Measurements from ENCODE around the gene BOK.
"Not testable (repeated sequence)": the region's sequence is repeated elsewhere in the genome, so short reads cannot be mapped to it uniquely, and the experiment has no call there.

BOK gene

DNA sequence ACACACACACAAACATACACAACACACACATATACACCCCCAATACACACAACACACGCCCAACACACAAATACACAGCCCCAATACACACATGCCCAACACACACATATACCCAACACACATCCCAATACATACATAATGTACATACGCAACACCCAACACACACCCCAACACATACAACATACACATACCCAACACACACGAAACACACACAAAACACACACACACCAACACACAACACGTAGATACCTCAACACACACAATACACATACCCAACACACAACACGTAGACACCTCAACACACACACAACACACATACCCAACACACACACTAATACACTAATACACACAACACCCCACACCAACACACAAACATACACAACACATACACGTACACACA lies 41.2 kb upstream of the BOK start:
- no peak for DNase-seq (ENCODE audit: extremely low read depth, low read depth)
- TF ChIP-seq, protein P1, sequence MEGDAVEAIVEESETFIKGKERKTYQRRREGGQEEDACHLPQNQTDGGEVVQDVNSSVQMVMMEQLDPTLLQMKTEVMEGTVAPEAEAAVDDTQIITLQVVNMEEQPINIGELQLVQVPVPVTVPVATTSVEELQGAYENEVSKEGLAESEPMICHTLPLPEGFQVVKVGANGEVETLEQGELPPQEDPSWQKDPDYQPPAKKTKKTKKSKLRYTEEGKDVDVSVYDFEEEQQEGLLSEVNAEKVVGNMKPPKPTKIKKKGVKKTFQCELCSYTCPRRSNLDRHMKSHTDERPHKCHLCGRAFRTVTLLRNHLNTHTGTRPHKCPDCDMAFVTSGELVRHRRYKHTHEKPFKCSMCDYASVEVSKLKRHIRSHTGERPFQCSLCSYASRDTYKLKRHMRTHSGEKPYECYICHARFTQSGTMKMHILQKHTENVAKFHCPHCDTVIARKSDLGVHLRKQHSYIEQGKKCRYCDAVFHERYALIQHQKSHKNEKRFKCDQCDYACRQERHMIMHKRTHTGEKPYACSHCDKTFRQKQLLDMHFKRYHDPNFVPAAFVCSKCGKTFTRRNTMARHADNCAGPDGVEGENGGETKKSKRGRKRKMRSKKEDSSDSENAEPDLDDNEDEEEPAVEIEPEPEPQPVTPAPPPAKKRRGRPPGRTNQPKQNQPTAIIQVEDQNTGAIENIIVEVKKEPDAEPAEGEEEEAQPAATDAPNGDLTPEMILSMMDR (IDR thresholded peaks at IDR 0.05; ENCODE audit: low read depth, low read length, missing control alignments), result no peak
- no peak overlapping the region for H3K4me3 ChIP-seq (replicated peaks; ENCODE audit: low read depth, low read length)

DNA sequence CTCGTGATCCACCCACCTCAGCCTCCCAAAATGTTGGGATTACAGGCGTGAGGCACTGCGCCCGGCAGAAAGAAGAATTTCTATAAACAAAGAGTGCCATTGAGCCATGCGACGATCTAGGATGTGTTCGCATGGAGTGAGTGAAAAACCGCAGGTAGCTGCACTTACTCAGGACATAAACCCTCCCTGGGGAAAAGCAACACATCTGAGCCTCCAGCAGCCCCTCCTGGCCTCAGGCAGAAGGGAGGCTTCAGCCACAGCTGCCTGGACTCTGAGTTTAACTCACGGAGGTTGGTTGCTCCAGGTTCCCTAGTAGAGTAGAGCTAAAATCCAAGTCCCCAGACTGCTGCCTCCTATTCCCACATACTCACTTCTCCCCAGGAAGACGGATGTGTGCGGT lies 38.9 kb upstream of the BOK start:
- no peak for DNase-seq (ENCODE audit: extremely low read depth, low read depth)
- TF ChIP-seq, protein P1 (IDR thresholded peaks at IDR 0.05; ENCODE audit: low read depth, low read length, missing control alignments), result no peak
- no peak overlapping the region for H3K4me3 ChIP-seq (replicated peaks; ENCODE audit: low read depth, low read length)

DNA sequence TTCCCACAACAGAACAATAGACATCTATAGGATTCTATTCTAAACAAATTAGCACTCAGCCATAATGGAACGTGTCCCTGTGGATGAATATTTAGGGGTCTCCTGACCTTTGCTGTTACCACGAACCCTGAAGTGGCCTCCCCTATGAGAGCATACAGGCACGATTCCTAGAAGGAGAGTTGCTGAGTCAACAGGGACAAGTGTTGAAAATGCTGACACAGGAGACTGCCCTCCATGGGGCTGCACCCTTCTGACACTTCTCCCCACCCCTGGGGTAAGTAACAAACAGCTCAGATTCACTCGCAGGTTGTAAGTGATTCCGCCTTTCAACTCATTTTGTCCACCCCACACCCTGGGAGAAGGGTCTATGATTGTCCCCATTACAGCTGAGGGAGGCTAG lies 36.1 kb upstream of the BOK start:
- TF ChIP-seq, protein P1 (IDR thresholded peaks at IDR 0.05; ENCODE audit: low read depth, low read length, missing control alignments), result no peak

DNA sequence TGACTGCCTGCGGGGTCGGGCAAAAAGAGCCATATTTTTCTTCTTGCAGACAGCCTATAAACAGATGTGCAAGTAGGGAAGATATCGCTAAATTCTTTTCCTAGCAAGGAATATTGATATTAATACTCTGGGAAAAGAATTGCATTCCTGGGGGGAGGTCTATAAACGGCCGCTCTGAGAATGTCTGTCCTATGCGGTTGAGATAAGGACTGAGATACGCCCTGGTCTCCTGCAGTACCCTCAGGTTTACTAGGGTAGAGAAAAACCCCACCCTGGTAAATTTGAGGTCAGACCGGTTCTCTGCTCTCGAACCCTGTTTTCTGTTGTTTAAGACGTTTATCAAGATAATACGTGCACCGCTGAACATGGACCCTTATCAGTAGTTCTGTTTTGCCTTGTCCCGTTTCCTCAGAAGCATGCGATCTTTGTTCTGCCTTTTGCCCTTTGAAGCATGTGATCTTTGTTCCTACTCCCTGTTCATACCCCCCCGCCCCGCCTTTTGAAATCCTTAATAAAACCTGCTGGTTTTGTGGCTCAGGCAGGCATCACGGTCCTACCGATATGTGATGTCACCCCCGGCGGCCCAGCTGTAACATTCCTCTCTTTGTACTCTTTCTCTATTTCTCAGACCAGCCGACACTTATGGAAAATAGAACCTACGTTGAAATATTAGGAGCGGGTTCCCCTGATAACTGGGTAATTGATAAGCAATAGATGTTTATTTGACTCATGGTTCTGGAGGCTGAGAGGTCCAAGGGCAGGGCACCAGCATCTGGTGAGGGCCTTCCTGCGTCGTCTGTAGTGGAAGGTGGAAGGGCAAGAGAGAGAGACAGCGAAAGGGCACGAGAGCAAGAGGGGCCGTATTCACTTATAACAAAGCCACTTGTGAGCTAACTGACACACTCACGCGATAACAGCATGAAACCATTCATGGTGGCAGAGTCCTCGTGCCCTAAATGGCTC lies 32.4 kb upstream of the BOK start:
- DNase-seq (ENCODE audit: extremely low read depth, low read depth); H3K4me3 ChIP-seq (replicated peaks; ENCODE audit: low read depth, low read length): not testable (repeated sequence)

More for the DNA sequence above, 36.1 kb upstream of the BOK start:
- DNase-seq (ENCODE audit: extremely low read depth, low read depth), result no peak
- H3K4me3 ChIP-seq (replicated peaks; ENCODE audit: low read depth, low read length), result no peak overlapping the region

DNA sequence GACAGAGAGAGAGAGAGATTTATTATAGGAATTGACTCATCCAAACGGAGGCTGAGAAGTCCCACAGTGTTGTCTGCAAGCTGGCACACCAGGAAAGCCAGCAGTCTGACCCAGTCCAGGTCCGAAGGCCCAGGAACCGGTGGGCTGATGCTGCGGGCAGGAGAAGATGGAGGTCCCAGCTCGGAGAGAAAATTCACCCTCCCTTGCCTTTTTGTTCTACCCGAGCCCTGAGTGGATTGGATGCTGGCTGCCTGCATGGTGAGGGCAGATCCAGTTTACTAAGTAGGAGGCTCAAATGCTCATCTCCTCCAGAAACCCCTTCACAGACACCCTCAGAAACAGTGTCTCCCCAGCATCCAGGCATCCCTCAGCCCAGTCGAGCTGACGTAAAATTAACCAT lies 28.0 kb upstream of the BOK start:
- no peak for DNase-seq (ENCODE audit: extremely low read depth, low read depth)
- H3K4me3 ChIP-seq (replicated peaks; ENCODE audit: low read depth, low read length), result no peak overlapping the region
- TF ChIP-seq, protein P1 (IDR thresholded peaks at IDR 0.05; ENCODE audit: low read depth, low read length, missing control alignments), result no peak

DNA sequence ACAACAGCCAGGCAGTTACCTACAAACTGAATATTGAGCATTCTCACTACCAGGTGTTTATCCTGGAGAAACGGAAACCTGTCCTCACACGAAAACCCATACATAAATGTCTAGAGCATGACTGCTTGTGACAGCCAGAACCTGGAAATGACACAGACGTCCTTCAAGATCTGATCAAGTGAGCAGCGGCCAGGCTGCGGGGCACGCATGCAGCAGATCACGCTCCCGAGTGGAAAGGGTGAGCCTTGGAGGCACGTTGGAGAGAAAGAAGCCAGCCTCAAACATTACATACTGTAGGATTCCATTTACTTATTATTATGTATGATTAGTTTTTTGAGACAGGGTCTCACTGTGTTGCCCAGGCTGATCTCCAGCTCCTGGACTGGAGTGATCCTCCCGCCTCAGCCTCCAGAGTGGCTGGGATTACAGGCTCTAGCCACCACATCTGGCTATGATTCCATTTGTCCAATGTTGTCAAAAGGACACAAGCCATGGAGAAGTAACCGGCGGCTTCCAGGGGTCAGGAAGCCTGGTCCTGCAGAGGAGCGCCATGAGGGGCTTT lies 27.3 kb upstream of the BOK start:
- H3K4me3 ChIP-seq (replicated peaks; ENCODE audit: low read depth, low read length), result no peak overlapping the region
- no peak for DNase-seq (ENCODE audit: extremely low read depth, low read depth)
- TF ChIP-seq, protein P1 (IDR thresholded peaks at IDR 0.05; ENCODE audit: low read depth, low read length, missing control alignments), result no peak

DNA sequence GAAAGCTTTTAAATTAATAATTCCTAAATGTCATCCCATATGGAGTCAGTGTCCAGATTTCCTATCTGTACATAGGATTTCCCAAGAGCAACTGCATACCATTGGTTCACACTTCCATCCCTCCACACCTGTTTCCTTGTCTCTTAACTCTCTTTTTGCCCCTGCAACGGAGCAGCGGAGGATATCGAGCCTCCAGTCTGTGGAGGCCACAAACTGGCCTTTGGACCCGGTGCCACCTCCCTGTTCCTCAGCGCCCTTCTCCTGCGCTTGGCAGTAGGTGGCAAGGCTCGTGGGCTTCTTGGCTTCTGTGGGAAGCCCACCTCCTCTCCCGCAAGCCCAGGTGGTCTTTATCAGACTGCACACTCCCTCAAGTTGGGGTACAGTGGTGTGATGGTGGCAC lies 26.4 kb upstream of the BOK start:
- TF ChIP-seq, protein P1 (IDR thresholded peaks at IDR 0.05; ENCODE audit: low read depth, low read length, missing control alignments), result no peak
- no peak for DNase-seq (ENCODE audit: extremely low read depth, low read depth)
- H3K4me3 ChIP-seq (replicated peaks; ENCODE audit: low read depth, low read length), result no peak overlapping the region
